HG02588 (cell line): Measurements from ENCODE around the gene ATP12A.

Experiments used
- ATAC-seq: cut with Tn5 transposase; IDR thresholded peaks from one replicate; pipeline ENCODE4 v1.9.1; 2021; ENCODE audit warnings: mild to moderate bottlenecking, moderate library complexity; ENCODE audit not compliant: unreplicated experiment

The ATP12A gene

GRCh38 chr13:24684600-24684998 lies 4.4 kb downstream of the ATP12A start:
- no peak for ATAC-seq

GRCh38 chr13:24685314-24685713 lies 5.1 kb downstream of the ATP12A start:
- no peak for ATAC-seq

GRCh38 chr13:24687611-24688010 lies 7.4 kb downstream of the ATP12A start:
- no peak for ATAC-seq

- ATAC-seq: no peak
These were observed 7.9 kb downstream of the ATP12A start for GRCh38 chr13:24688111-24688510.

- no peak for ATAC-seq
These were observed 8.7 kb downstream of the ATP12A start for GRCh38 chr13:24688950-24689349.

- ATAC-seq: no peak
These were observed 11.2 kb downstream of the ATP12A start for GRCh38 chr13:24691381-24691780.

- ATAC-seq: no peak
These were observed 12.4 kb downstream of the ATP12A start for GRCh38 chr13:24692561-24692960.

GRCh38 chr13:24693862-24694471 lies 13.8 kb downstream of the ATP12A start:
- peak; percentile 69 for ATAC-seq

GRCh38 chr13:24694907-24695306 lies 14.7 kb downstream of the ATP12A start:
- ATAC-seq: no peak

- no peak for ATAC-seq
These were observed 18.5 kb downstream of the ATP12A start for GRCh38 chr13:24698686-24699085.

GRCh38 chr13:24699541-24699940 lies 19.3 kb downstream of the ATP12A start:
- ATAC-seq: no peak

GRCh38 chr13:24700539-24700938 lies 20.3 kb downstream of the ATP12A start:
- ATAC-seq: no peak

GRCh38 chr13:24706886-24707585 lies 26.8 kb downstream of the ATP12A start:
- no peak for ATAC-seq

GRCh38 chr13:24709186-24709913 lies 29.1 kb downstream of the ATP12A start:
- ATAC-seq: peak; percentile 70

GRCh38 chr13:24713022-24713421 lies 32.8 kb downstream of the ATP12A start:
- no peak for ATAC-seq

- no peak for ATAC-seq
These were observed 35.8 kb downstream of the ATP12A start for GRCh38 chr13:24716011-24716410.

GRCh38 chr13:24716446-24716845 lies 36.2 kb downstream of the ATP12A start:
- ATAC-seq: no peak

- no peak for ATAC-seq
These were observed 37.0 kb downstream of the ATP12A start for GRCh38 chr13:24717217-24717616.

- no peak for ATAC-seq
These were observed 38.2 kb downstream of the ATP12A start for GRCh38 chr13:24718192-24718965.

GRCh38 chr13:24719139-24719538 lies 38.9 kb downstream of the ATP12A start:
- no peak for ATAC-seq

- ATAC-seq: no peak
These were observed 43.0 kb downstream of the ATP12A start for GRCh38 chr13:24723206-24723605.
